SU-DHL-6 (cell line): ENCODE results near the gene CAV1.

Source experiments
- H2AFZ ChIP-seq: fragments of 200-600 bp; sonication (generic); 2 replicates; pipeline ENCODE4 v1.6.1; 2014; ENCODE audit warnings: low read depth, mild to moderate bottlenecking, moderate library complexity, mixed read lengths, antibody characterized with exemption, low read length; ENCODE audit not compliant: severe bottlenecking
- H3F3A ChIP-seq: fragments of 200-600 bp; shearing (Covaris generic); 2 replicates; pipeline ENCODE4 v1.6.0; 2016; ENCODE audit warnings: antibody characterized with exemption, mild to moderate bottlenecking; ENCODE audit not compliant: insufficient read depth
- H3K27ac ChIP-seq: fragments of 200-600 bp; sonication (generic); 2 replicates; pipeline ENCODE4 v1.5.1; 2016; ENCODE audit warnings: low read depth, mild to moderate bottlenecking, low read length, moderate library complexity, mixed read lengths
- H3K27me3 ChIP-seq: fragments of 200-600 bp; sonication (generic), shearing (Covaris generic); 2 replicates; pipeline ENCODE4 v1.6.0; 2014; ENCODE audit warnings: mild to moderate bottlenecking, low read length
- H3K36me3 ChIP-seq: fragments of 200-600 bp; sonication (generic); 2 replicates; pipeline ENCODE4 v1.6.1; 2014; ENCODE audit warnings: mild to moderate bottlenecking, low read length, mixed read lengths
- H3K4me2 ChIP-seq: fragments of 300-600, 200-600 bp; shearing (Covaris generic), sonication (generic); 2 replicates; pipeline ENCODE4 v1.6.0; 2014; ENCODE audit warnings: low read length, low read depth, mild to moderate bottlenecking; ENCODE audit not compliant: poor library complexity, severe bottlenecking
- H3K4me3 ChIP-seq: fragments of 200-600 bp; sonication (generic); 2 replicates; pipeline ENCODE4 v1.5.1; 2014; ENCODE audit warnings: antibody characterized with exemption, low read length, mild to moderate bottlenecking, mixed read lengths; ENCODE audit not compliant: insufficient read depth, poor library complexity, severe bottlenecking
- H3K79me2 ChIP-seq: fragments of 200-600 bp; sonication (generic); 2 replicates; pipeline ENCODE4 v1.6.1; 2014; ENCODE audit warnings: mild to moderate bottlenecking, low read length, moderate library complexity; ENCODE audit not compliant: insufficient read depth
- H3K9ac ChIP-seq: fragments of 200-600 bp; sonication (generic); 2 replicates; pipeline ENCODE4 v1.7.0; 2014; ENCODE audit warnings: mild to moderate bottlenecking, low read length
- H3K9me2 ChIP-seq: fragments of 200-600 bp; sonication (generic); replicated peaks from 2 replicates; pipeline ENCODE4 v1.6.1; 2014; ENCODE audit warnings: low read length; ENCODE audit not compliant: insufficient read depth
- H3K9me3 ChIP-seq: fragments of 200-600 bp; sonication (generic); 2 replicates; pipeline ENCODE4 v1.6.1; 2014; ENCODE audit warnings: low read length, mixed read lengths; ENCODE audit not compliant: insufficient read depth
- H4K20me1 ChIP-seq: fragments of 200-600 bp; sonication (generic); 2 replicates; pipeline ENCODE4 v1.6.1; 2014; ENCODE audit warnings: low read depth, mild to moderate bottlenecking, antibody characterized with exemption, low read length, moderate library complexity, mixed read lengths
- EZH2phosphoT487 ChIP-seq: fragments of 200-600 bp; sonication (generic), shearing (Covaris generic); conservative IDR thresholded peaks from 2 replicates; pipeline ENCODE4 v1.6.1; 2018; ENCODE audit warnings: mild to moderate bottlenecking, antibody characterized with exemption, low read length, moderate library complexity, mixed read lengths
- TF ChIP-seq, protein P1 (sequence below): fragments of 200-600 bp; sonication (generic); IDR thresholded peaks from one replicate; pipeline ENCODE4 v1.5.1; 2017; ENCODE audit warnings: antibody characterized with exemption, mild to moderate bottlenecking, low read length, moderate library complexity; ENCODE audit not compliant: insufficient read depth, poor library complexity, severe bottlenecking

The CAV1 gene

GRCh38 chr7:116516324-116516723 lies 8.5 kb upstream of the CAV1 start:
- Histone ChIP-seq H3K79me2 (no peaks in the 10 kb centered on the region), H3K36me3 (no peaks in the 10 kb centered on the region), H3F3A (no peaks in the 10 kb centered on the region), H3K9me3 (no peaks in the 10 kb centered on the region), H2AFZ (no peak overlapping the region), H3K27ac (no peak overlapping the region), H4K20me1 (no peaks in the 10 kb centered on the region), H3K4me2 (no peak overlapping the region), H3K9ac (no peak overlapping the region), H3K9me2 (no peaks in the 10 kb centered on the region), H3K27me3 (no peaks in the 10 kb centered on the region), H3K4me3 (no peak overlapping the region)
- TF ChIP-seq, protein P1, sequence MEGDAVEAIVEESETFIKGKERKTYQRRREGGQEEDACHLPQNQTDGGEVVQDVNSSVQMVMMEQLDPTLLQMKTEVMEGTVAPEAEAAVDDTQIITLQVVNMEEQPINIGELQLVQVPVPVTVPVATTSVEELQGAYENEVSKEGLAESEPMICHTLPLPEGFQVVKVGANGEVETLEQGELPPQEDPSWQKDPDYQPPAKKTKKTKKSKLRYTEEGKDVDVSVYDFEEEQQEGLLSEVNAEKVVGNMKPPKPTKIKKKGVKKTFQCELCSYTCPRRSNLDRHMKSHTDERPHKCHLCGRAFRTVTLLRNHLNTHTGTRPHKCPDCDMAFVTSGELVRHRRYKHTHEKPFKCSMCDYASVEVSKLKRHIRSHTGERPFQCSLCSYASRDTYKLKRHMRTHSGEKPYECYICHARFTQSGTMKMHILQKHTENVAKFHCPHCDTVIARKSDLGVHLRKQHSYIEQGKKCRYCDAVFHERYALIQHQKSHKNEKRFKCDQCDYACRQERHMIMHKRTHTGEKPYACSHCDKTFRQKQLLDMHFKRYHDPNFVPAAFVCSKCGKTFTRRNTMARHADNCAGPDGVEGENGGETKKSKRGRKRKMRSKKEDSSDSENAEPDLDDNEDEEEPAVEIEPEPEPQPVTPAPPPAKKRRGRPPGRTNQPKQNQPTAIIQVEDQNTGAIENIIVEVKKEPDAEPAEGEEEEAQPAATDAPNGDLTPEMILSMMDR: no peak
- TF ChIP-seq EZH2phosphoT487: no peak

DNA sequence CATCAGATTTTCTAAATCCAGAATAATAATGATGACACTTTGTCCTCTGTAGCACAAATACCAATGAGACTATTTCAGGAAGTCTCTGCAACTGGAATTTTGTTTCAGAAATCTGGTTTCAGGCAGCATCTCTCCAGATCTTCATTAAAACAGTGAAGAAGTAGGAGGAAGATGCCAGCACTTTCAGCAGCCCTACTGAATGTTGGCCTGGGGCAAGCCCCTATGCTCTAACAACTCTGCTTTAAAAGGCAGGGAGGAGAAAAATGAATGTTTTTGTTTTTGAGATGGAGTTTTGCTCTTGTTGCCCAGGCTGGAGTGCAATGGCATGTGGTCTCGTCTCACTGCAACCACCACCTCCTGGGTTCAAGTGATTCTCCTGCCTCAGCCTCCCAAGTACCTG lies 7.2 kb upstream of the CAV1 start:
- Histone ChIP-seq H3K9me2 (no peaks in the 10 kb centered on the region), H3F3A (no peaks in the 10 kb centered on the region), H3K27ac (no peak overlapping the region), H3K9ac (no peak overlapping the region), H3K36me3 (no peaks in the 10 kb centered on the region), H4K20me1 (no peaks in the 10 kb centered on the region), H3K4me3 (no peak overlapping the region), H3K27me3 (no peaks in the 10 kb centered on the region), H2AFZ (no peak overlapping the region), H3K4me2 (no peak overlapping the region), H3K9me3 (no peaks in the 10 kb centered on the region), H3K79me2 (no peaks in the 10 kb centered on the region)
- TF ChIP-seq, protein P1: no peak
- no peak for TF ChIP-seq EZH2phosphoT487

GRCh38 chr7:116518961-116519360 lies 5.9 kb upstream of the CAV1 start:
- Histone ChIP-seq H3K4me3 (no peak overlapping the region), H3K36me3 (no peaks in the 10 kb centered on the region), H4K20me1 (no peaks in the 10 kb centered on the region), H2AFZ (no peak overlapping the region), H3K27me3 (no peaks in the 10 kb centered on the region), H3K9ac (no peak overlapping the region), H3K79me2 (no peaks in the 10 kb centered on the region), H3F3A (no peaks in the 10 kb centered on the region), H3K27ac (no peak overlapping the region), H3K4me2 (no peak overlapping the region), H3K9me2 (no peaks in the 10 kb centered on the region), H3K9me3 (no peaks in the 10 kb centered on the region)
- TF ChIP-seq, protein P1: no peak
- no peak for TF ChIP-seq EZH2phosphoT487
